ENCODE measurements around the gene TLR9.

Gene TLR9

GRCh38 chr3:52253314-52254304, 28.2 kb upstream of the TLR9 start:
- no peak for TF ChIP-seq CTCF (IDR thresholded peaks at IDR 0.05; ENCODE audit: low read depth, low read length)
- DNase-seq (ENCODE audit: extremely low read depth, low read depth): no peak

GRCh38 chr3:52250122-52250521, 24.7 kb upstream of the TLR9 start:
- DNase-seq (ENCODE audit: extremely low read depth, low read depth): no peak
- no peak for TF ChIP-seq CTCF (IDR thresholded peaks at IDR 0.05; ENCODE audit: low read depth, low read length)

GRCh38 chr3:52249683-52250082, 24.2 kb upstream of the TLR9 start:
- DNase-seq (ENCODE audit: extremely low read depth, low read depth): no peak
- TF ChIP-seq CTCF (IDR thresholded peaks at IDR 0.05; ENCODE audit: low read depth, low read length): no peak

- no peak for TF ChIP-seq CTCF (IDR thresholded peaks at IDR 0.05; ENCODE audit: low read depth, low read length)
- no peak for DNase-seq (ENCODE audit: extremely low read depth, low read depth)
Measured at GRCh38 chr3:52248816-52249547, 23.5 kb upstream of the TLR9 start.

GRCh38 chr3:52248165-52248541, 22.7 kb upstream of the TLR9 start:
- no peak for DNase-seq (ENCODE audit: extremely low read depth, low read depth)
- no peak for TF ChIP-seq CTCF (IDR thresholded peaks at IDR 0.05; ENCODE audit: low read depth, low read length)

- TF ChIP-seq CTCF (IDR thresholded peaks at IDR 0.05; ENCODE audit: low read depth, low read length): no peak
- DNase-seq (ENCODE audit: extremely low read depth, low read depth): no peak
Measured at GRCh38 chr3:52247409-52248164, 22.1 kb upstream of the TLR9 start.
